ENCODE results near the gene FAM180A. TPM values are rescaled to one million over a fixed set of nuclear protein-coding genes. Genes with fewer than 3 reads are reported as not detected.
A peak's percentile ranks its signal among the peaks of the same experiment; 100 is the strongest.

The FAM180A gene
- total RNA-seq, 2 donors from 2014 or later: 79.1 to 133 TPM

- H3K9me3 ChIP-seq: no peaks in the 10 kb centered on the region
- H3K36me3 ChIP-seq: no peaks in the 10 kb centered on the region
- ATAC-seq (ENCODE audit: insufficient number of reproducible peaks, low FRiP score, low read depth) (peak; percentile 39), DNase-seq (ENCODE audit: low spot score) (no peak)
- peak overlapping the region; percentile 75 to 82 for H3K27ac ChIP-seq
- peaks cover 22 to 49% of the 10 kb centered on the region in 2 donors for H3K4me1 ChIP-seq (ENCODE audit: control insufficient read depth in 1 of 2, low read depth in 2 of 2)
- H3K4me3 ChIP-seq: no peak overlapping the region
- TF ChIP-seq CTCF (IDR thresholded peaks at IDR 0.05): no peak
- no peaks in the 10 kb centered on the region for H3K27me3 ChIP-seq (replicated peaks; ENCODE audit: insufficient read depth)
Observed at GRCh38 chr7:135714534-135715009, 34.0 kb downstream of the FAM180A start.

DNA sequence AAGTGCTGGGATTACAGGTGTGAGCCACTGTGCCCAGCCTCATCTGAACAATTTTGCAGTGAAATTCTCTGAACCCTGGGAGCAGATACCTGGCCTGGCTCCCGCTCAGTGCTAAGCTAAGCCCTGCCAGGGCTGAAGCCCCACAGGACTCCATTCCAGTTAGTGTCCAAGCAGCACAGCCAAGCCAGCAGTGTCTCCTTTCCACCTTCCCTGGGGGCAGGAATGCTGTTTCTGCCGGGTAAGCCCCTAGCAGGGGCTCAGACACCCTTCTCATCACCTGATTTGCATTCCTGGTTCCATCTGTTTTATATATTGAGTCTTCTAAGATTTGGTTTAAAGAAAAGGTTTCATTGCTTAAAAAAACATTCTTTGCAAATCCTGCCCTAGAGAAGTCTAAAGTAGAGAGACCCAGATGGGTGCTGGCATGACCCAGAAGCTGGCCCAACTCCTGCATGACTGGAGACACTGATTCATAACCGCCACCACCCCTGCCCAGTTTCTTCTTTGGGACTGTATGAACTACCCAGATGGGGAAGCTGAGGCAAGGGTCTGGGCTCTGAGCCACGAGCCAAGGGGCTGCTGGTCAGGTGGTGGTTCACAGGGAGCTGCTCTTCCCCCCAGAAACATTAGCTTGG, 34.7 kb downstream of the FAM180A start:
- DNase-seq (ENCODE audit: low spot score) (no peak), ATAC-seq (ENCODE audit: insufficient number of reproducible peaks, low FRiP score, low read depth) (no peak)
- Histone ChIP-seq H3K36me3 (no peaks in the 10 kb centered on the region), H3K4me3 (no peak overlapping the region), H3K27me3 (replicated peaks; ENCODE audit: insufficient read depth) (no peaks in the 10 kb centered on the region), H3K4me1 (ENCODE audit: control insufficient read depth in 1 of 2, low read depth in 2 of 2) (peaks cover 22 to 49% of the 10 kb centered on the region in 2 donors), H3K9me3 (no peaks in the 10 kb centered on the region), H3K27ac (peak overlapping the region; percentile 75 to 82)
- no peak for TF ChIP-seq CTCF (IDR thresholded peaks at IDR 0.05)

DNA sequence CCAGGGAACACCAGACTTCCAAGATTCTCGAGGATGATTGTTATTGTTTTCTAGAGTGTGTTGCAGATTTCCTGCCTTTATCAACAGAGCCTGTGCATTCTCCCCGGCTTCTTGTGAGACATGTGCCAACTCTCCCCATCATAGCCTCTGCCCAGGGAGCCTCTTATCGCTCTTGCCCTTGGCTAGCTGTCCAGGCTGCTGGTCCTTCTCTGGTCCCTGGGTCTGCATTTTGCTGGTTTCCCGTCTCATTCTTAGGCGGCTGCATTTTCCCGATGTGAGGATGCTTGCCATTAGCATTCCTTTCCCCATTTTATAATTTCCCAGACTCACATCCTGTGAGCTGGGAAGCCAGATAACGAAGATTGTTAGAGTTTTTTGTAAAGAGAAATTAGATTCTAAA, 35.8 kb downstream of the FAM180A start:
- no peak overlapping the region for H3K27ac ChIP-seq
- no peak overlapping the region for H3K4me3 ChIP-seq
- H3K9me3 ChIP-seq: no peaks in the 10 kb centered on the region
- no peak for TF ChIP-seq CTCF (IDR thresholded peaks at IDR 0.05)
- ATAC-seq (ENCODE audit: insufficient number of reproducible peaks, low FRiP score, low read depth) (no peak), DNase-seq (ENCODE audit: low spot score) (no peak)
- H3K36me3 ChIP-seq: no peaks in the 10 kb centered on the region
- H3K27me3 ChIP-seq (replicated peaks; ENCODE audit: insufficient read depth): no peaks in the 10 kb centered on the region
- H3K4me1 ChIP-seq (ENCODE audit: control insufficient read depth in 1 of 2, low read depth in 2 of 2): peaks cover 22 to 49% of the 10 kb centered on the region in 2 donors

DNA sequence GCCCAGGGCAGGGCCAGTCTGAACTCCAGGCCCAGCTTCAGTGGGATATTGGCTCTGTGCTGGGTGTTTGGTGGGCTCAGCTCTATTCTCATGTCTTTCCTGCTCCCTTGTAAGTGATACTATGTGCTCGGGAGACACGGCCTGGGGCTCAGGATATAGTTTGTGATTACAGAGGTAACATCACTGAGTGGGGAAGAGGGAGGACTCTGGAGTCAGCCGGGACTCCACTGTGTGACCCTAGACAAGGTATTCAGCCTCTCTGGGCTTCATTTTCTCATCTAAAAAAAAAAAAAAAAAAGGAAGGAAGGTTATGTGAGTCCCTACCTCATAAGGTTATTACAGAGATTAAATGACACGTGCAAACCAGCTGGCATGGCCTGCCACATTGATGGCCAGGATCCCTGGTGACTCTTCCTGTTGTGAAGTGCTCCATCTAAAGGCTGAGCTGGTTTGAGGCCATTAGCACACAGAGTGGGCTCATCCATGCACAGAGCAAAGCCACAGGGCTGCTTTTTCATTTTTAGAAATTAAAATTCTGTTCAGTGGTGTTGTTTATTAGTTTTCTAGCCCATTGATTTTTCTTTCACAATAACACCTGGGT, 36.3 kb downstream of the FAM180A start:
- H3K36me3 ChIP-seq: no peaks in the 10 kb centered on the region
- DNase-seq (ENCODE audit: low spot score) (no peak), ATAC-seq (ENCODE audit: insufficient number of reproducible peaks, low FRiP score, low read depth) (no peak)
- peaks cover 22 to 47% of the 10 kb centered on the region in 2 donors for H3K4me1 ChIP-seq (ENCODE audit: control insufficient read depth in 1 of 2, low read depth in 2 of 2)
- no peak overlapping the region for H3K27ac ChIP-seq
- no peak overlapping the region for H3K4me3 ChIP-seq
- no peaks in the 10 kb centered on the region for H3K27me3 ChIP-seq (replicated peaks; ENCODE audit: insufficient read depth)
- TF ChIP-seq CTCF (IDR thresholded peaks at IDR 0.05): no peak
- no peaks in the 10 kb centered on the region for H3K9me3 ChIP-seq

DNA sequence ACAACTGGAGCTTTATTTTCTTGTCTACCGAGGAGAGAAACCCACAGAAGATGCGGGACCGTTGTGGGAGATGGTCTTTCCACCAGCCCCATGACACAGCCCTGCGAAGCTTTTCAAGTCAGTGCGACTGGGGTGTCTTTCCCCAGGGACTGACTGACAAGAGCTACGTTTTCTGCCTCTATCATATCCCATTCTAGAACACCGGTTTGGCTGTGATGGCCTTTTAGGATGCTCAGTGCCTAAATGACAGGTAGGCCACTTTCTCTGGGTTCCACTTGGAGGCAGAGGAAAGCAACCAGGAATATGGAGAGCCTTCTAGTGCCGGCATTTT, 37.5 kb downstream of the FAM180A start:
- DNase-seq (ENCODE audit: low spot score) (no peak), ATAC-seq (ENCODE audit: insufficient number of reproducible peaks, low FRiP score, low read depth) (no peak)
- H3K4me3 ChIP-seq: no peak overlapping the region
- no peaks in the 10 kb centered on the region for H3K36me3 ChIP-seq
- H3K9me3 ChIP-seq: no peaks in the 10 kb centered on the region
- peak overlapping the region in 1 of 2 donors; percentile 60 for H3K27ac ChIP-seq
- no peaks in the 10 kb centered on the region for H3K27me3 ChIP-seq (replicated peaks; ENCODE audit: insufficient read depth)
- H3K4me1 ChIP-seq (ENCODE audit: control insufficient read depth in 1 of 2, low read depth in 2 of 2): peaks cover 15 to 38% of the 10 kb centered on the region in 2 donors
- no peak for TF ChIP-seq CTCF (IDR thresholded peaks at IDR 0.05)
